SK-N-SH (cell line): ENCODE results near the gene XXYLT1. TPM values are rescaled to one million over a fixed set of nuclear protein-coding genes. Genes with fewer than 3 reads are reported as not detected.

Experiments used
- CTCF ChIA-PET: fragments of 300-600, 350-600 bp; formaldehyde crosslinking; extraction: SDS; loops from one replicate; lab custom pipeline; 2021; lab: Yijun Ruan, JAX
- POLR2A ChIA-PET: fragments of 350-600 bp; sonication (Branson Sonifier 250); formaldehyde crosslinking; extraction: SDS; loops from one replicate; lab custom pipeline; 2020; ENCODE audit warnings: antibody characterized with exemption, inconsistent platforms; lab: Yijun Ruan, JAX
- DNase-seq: peaks from one replicate; pipeline ENCODE4 v3.0.0; 2012
- H2AFZ ChIP-seq: fragments of 200-600 bp; sonication (generic); 2 replicates; pipeline ENCODE4 v1.8.1; 2016; ENCODE audit warnings: antibody characterized with exemption, mild to moderate bottlenecking, low read depth
- H3F3A ChIP-seq: fragments of 200-600 bp; sonication (generic); replicated peaks from 2 replicates; pipeline ENCODE3; 2016; ENCODE audit warnings: antibody characterized with exemption, mild to moderate bottlenecking; ENCODE audit not compliant: insufficient read depth
- H3K27ac ChIP-seq, 2 experiments: fragments of 200-500 bp in 1 of 2; fragments of 200-600 bp in 1 of 2; sonication (Bioruptor generic) in 1 of 2; sonication (generic), shearing (Covaris generic) in 1 of 2; 2 replicates each; pipeline versions ENCODE4 v1.5.1 to v1.6.1; 2014 to 2016; ENCODE audit warnings: low read depth in 2 of 2, inconsistent platforms in 1 of 2, low read length in 1 of 2, mild to moderate bottlenecking in 1 of 2, mixed read lengths in 1 of 2
- H3K27me3 ChIP-seq: fragments of 200-600 bp; sonication (generic), shearing (Covaris generic); 2 replicates; pipeline ENCODE4 v1.6.1; 2016; ENCODE audit warnings: mixed run types; ENCODE audit not compliant: insufficient read depth
- H3K36me3 ChIP-seq, 2 experiments: fragments of 200-500 bp in 1 of 2; fragments of 200-600 bp in 1 of 2; sonication (Bioruptor generic) in 1 of 2; sonication (generic) in 1 of 2; replicated peaks in 1 of 2; 2 replicates each; pipeline versions ENCODE3 to v1.5.1; 2014 to 2016; ENCODE audit warnings: low read length in 1 of 2, mild to moderate bottlenecking in 1 of 2; ENCODE audit not compliant: insufficient read depth in 2 of 2, control insufficient read depth in 1 of 2
- H3K4me1 ChIP-seq, 2 experiments: fragments of 200-500 bp in 1 of 2; fragments of 200-600 bp in 1 of 2; sonication (Bioruptor generic) in 1 of 2; sonication (generic), shearing (Covaris generic) in 1 of 2; 2 replicates each; pipeline versions ENCODE4 v1.5.1 to v1.6.1; 2014 to 2016; ENCODE audit warnings: low read depth in 1 of 2, low read length in 1 of 2, mixed run types in 1 of 2; ENCODE audit not compliant: insufficient read depth in 2 of 2, control insufficient read depth in 1 of 2
- H3K4me2 ChIP-seq: fragments of 200-600 bp; sonication (generic), shearing (Covaris generic); 2 replicates; pipeline ENCODE4 v1.6.1; 2017; ENCODE audit warnings: mixed run types
- H3K4me3 ChIP-seq, 2 experiments: fragments of 200-500 bp in 1 of 2; fragments of 200-600 bp in 1 of 2; sonication (Bioruptor generic) in 1 of 2; sonication (generic), shearing (Covaris generic) in 1 of 2; 2 replicates each; pipeline versions ENCODE4 v1.5.1 to v1.8.1; 2014 to 2016; ENCODE audit warnings: low read depth in 2 of 2, inconsistent platforms in 1 of 2, low read length in 1 of 2, mild to moderate bottlenecking in 1 of 2, mixed read lengths in 1 of 2, moderate library complexity in 1 of 2
- H3K79me2 ChIP-seq: fragments of 200-600 bp; sonication (generic); 2 replicates; pipeline ENCODE4 v1.8.1; 2017; ENCODE audit warnings: mild to moderate bottlenecking; ENCODE audit not compliant: insufficient read depth
- H3K9ac ChIP-seq: fragments of 200-600 bp; sonication (generic); 2 replicates; pipeline ENCODE4 v1.6.1; 2017; ENCODE audit warnings: mixed run types
- H3K9me2 ChIP-seq: fragments of 200-600 bp; sonication (generic); 2 replicates; pipeline ENCODE4 v1.6.1; 2017; ENCODE audit warnings: mixed run types
- H3K9me3 ChIP-seq: fragments of 200-600 bp; sonication (generic); 2 replicates; pipeline ENCODE4 v1.6.1; 2017; ENCODE audit warnings: mixed run types, mild to moderate bottlenecking, moderate library complexity
- H4K20me1 ChIP-seq: fragments of 200-600 bp; sonication (generic); 2 replicates; pipeline ENCODE4 v1.6.1; 2017; ENCODE audit warnings: mild to moderate bottlenecking, mixed run types; ENCODE audit not compliant: insufficient read depth
- CTCF ChIP-seq: fragments of 200-600 bp; sonication (generic); IDR thresholded peaks from 2 replicates; pipeline ENCODE4 v1.6.1; 2017; ENCODE audit warnings: antibody characterized with exemption, mild to moderate bottlenecking, moderate library complexity
- ELF1 ChIP-seq: IDR thresholded peaks from 2 replicates; pipeline ENCODE4 v1.4.0; 2012
- EZH2phosphoT487 ChIP-seq: fragments of 200-600 bp; sonication (generic); IDR thresholded peaks from 2 replicates; pipeline ENCODE4 v1.6.1; 2017; ENCODE audit warnings: low read depth, mixed run types, mild to moderate bottlenecking, antibody characterized with exemption, moderate library complexity, borderline replicate concordance
- FOSL2 ChIP-seq: IDR thresholded peaks from 2 replicates; pipeline ENCODE4 v1.4.0; 2012; ENCODE audit warnings: low read depth, mild to moderate bottlenecking, moderate library complexity, borderline replicate concordance
- JUND ChIP-seq: IDR thresholded peaks from 2 replicates; pipeline ENCODE4 v1.4.0; 2012
- SMC3 ChIP-seq: IDR thresholded peaks from 2 replicates; pipeline ENCODE4 v1.6.1; 2012; ENCODE audit warnings: low read depth, low read length, improper control_type of control experiment
- TCF12 ChIP-seq: IDR thresholded peaks from 2 replicates; pipeline ENCODE4 v1.4.0; 2012
- TEAD4 ChIP-seq: IDR thresholded peaks from 2 replicates; pipeline ENCODE4 v1.4.0; 2012; ENCODE audit warnings: mild to moderate bottlenecking, borderline replicate concordance; ENCODE audit not compliant: insufficient read depth
- USF1 ChIP-seq: IDR thresholded peaks from 2 replicates; pipeline ENCODE4 v1.4.0; 2012; ENCODE audit warnings: low read depth, borderline replicate concordance
- YY1 ChIP-seq: IDR thresholded peaks from 2 replicates; pipeline ENCODE4 v1.4.0; 2012; ENCODE audit warnings: low read depth, mild to moderate bottlenecking
- WGBS: methylation state at CpG from one replicate; pipeline ENCODE4 v1.1.6; 2017; ENCODE audit warnings: low lambda C conversion rate; 5-methylcytosine and 5-hydroxymethylcytosine counted together
- polyA plus RNA-seq, 3 experiments: library from polyadenylated mRNA; depleted of rRNA; stranded (reverse); fragments of >200 nt; gene quantifications; 2 replicates each; pipeline ENCODE4 v1.2.3, GENCODE V29; 2012

The XXYLT1 gene
- polyA plus RNA-seq, 1 of the 3 experiments (the other 2 are of a cell fraction) = 22.6 TPM

GRCh38 chr3:195042743-195043606, 228.0 kb downstream of the XXYLT1 start:
- H3K4me3 ChIP-seq = no peak overlapping the region
- H3F3A ChIP-seq = no peaks in the 10 kb centered on the region
- CTCF ChIA-PET = interaction anchor here (1.3 to 1.6 kb wide), 2 partner anchors 64 to 360 kb away, joined by 3 to 4 read pairs; no protein-coding TSS in a partner anchor
- no peaks in the 10 kb centered on the region for H3K9me3 ChIP-seq
- H3K4me1 ChIP-seq = no peaks in the 10 kb centered on the region
- H2AFZ ChIP-seq = no peak overlapping the region
- no peak for TF ChIP-seq SMC3
- no peak for TF ChIP-seq YY1
- no peak for TF ChIP-seq TEAD4
- TF ChIP-seq CTCF = no peak
- no peak for TF ChIP-seq ELF1
- TF ChIP-seq FOSL2 = no peak
- TF ChIP-seq JUND = no peak
- no peaks in the 10 kb centered on the region for H3K79me2 ChIP-seq
- no peak overlapping the region for H3K27ac ChIP-seq
- WGBS = 72% methylated on average over 15 of the region's 19 CpGs
- no peaks in the 10 kb centered on the region; the same call in 1 of the 2 replicates for H3K27me3 ChIP-seq
- no peaks in the 10 kb centered on the region for H3K36me3 ChIP-seq
- no peak overlapping the region for H3K4me2 ChIP-seq
- POLR2A ChIA-PET = no interaction called here
- no peak for DNase-seq
- H3K9ac ChIP-seq = no peak overlapping the region
- no peaks in the 10 kb centered on the region for H4K20me1 ChIP-seq
- H3K9me2 ChIP-seq = no peaks in the 10 kb centered on the region

GRCh38 chr3:195041871-195042742, 228.9 kb downstream of the XXYLT1 start:
- Histone ChIP-seq H3K27ac (no peak overlapping the region), H3K27me3 (no peaks in the 10 kb centered on the region; the same call in 1 of the 2 replicates), H3K9me3 (no peaks in the 10 kb centered on the region), H3K36me3 (no peaks in the 10 kb centered on the region), H3K4me3 (no peak overlapping the region), H3K4me2 (no peak overlapping the region), H3K9ac (no peak overlapping the region), H3K4me1 (no peaks in the 10 kb centered on the region), H3F3A (no peaks in the 10 kb centered on the region), H3K79me2 (no peaks in the 10 kb centered on the region), H3K9me2 (no peaks in the 10 kb centered on the region), H2AFZ (no peak overlapping the region), H4K20me1 (no peaks in the 10 kb centered on the region)
- CTCF ChIA-PET = interaction anchor here (1.3 to 1.6 kb wide), 2 partner anchors 65 to 359 kb away, joined by 3 to 4 read pairs; no protein-coding TSS in a partner anchor
- 79% methylated on average over 16 of the region's 16 CpGs for WGBS
- POLR2A ChIA-PET = interaction anchor here (1.4 kb wide), 1 partner anchor 28 kb away, joined by 3 read pairs; no protein-coding TSS in a partner anchor
- no peak for DNase-seq
- TF ChIP-seq EZH2phosphoT487 = no peak
- TF ChIP-seq USF1 = no peak
- no peak for TF ChIP-seq TCF12
